CD4-positive, alpha-beta T cell treated with Interleukin-21 for 1 hour (primary cell): ENCODE measurements around the gene CACNA2D4.
A peak's percentile ranks its signal among the peaks of the same experiment; 100 is the strongest.

Experiments
- DNase-seq: peaks from one replicate; pipeline ENCODE4 v3.0.0-alpha.2; 2020

Gene CACNA2D4

DNA sequence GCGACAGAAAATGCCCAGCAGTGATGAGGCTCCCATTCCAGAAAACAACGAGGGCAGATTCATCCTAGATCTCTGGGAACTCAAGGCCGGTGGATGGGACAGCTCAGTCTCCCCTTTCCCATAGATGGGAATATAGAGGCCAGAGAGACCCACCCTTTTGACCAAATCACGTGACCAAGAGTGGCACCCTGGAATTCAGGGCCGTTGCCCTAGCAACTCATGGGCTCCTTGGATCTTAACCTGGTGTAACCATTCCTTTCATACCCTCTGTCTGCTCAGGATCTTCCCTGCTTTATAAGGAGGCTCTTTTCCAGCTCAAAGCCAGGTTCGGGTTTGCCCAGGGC, 106.5 kb downstream of the CACNA2D4 start:
- no peak for DNase-seq

DNA sequence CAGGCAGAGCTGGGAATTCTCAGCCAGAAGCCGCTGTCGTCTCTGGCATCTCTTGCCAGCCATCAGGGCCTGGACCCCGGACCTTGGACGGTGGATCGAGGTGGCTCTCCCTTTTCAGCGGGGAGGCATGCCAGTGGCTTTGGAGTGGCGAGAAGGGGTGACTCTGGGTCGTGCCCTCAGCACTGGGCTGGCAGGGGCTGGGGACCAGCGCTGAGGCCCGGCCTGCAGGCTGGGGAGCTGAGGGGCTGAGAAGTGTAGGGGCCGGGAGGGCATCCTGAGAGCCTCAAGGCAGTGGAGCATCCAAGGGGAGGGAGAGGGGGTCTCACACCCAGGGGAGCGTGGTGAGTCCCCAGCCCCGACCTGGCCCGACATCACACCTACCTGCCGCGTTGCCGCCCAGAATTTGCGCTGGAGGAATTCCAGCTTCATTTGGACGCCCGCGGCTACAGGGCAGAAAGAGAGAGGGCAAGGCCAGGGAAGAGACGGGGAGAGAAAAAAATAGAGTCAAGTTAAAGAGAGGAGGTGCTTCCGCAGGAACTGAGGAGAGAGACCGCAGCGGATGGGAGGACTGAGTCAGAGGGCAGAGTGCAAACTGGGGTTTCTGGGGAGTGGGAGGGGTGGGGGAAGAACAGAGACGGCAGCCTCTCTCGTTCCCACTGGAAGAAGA, 107.0 kb downstream of the CACNA2D4 start:
- peak; percentile 31 for DNase-seq

DNA sequence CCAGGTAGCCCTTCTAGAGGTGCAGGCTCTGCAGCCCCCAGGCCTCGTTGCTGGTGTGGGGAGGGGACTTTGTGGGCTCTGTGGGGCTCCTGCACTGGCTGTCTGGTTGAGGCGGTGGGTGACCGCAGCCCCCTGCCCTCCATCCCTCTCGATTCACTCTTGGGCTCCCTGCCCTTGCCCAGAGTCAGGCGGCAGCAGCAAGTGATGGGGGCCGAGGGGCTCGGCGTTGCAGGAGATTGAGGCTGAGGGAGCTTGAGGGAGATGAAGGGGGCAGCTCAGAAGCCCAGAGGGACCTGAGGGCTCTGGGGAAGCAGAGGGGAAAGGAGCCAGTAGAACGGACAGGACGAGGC, 107.5 kb downstream of the CACNA2D4 start:
- no peak for DNase-seq

DNA sequence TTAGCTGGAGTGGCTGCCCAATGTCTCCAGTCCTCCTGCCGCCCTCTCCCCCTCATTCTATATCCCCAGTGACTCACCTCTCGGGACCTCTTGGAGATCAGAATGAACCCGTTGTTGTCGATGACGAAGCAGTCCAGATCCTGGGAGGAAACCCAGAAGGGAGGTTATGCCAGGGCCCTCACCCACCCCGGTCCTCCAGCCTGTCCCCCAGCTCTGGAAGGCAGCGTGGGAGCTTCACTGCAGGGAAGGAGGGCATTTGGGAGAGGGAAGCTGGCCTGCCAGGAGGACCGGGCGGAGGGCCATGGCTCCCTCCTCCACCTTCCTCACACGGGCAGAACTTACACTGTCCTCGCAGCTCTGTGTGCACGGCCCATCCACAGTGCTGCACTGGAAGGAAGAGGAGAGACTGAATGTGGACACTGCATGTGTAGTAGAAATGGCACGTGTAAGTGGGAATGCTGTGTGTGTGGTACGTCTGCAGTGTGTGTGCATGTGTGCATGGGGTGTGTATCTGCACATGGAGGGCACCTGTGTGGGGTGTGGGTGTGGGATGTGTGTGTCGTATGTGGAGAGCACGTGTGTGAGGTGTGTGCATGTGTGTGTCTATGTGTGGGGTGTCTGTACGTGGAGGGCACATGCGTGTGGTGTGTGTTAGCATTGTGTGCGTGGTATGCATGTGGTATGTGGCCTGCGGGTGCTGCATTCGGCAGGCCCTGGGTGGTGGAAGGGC, 108.1 kb downstream of the CACNA2D4 start:
- DNase-seq, result no peak

DNA sequence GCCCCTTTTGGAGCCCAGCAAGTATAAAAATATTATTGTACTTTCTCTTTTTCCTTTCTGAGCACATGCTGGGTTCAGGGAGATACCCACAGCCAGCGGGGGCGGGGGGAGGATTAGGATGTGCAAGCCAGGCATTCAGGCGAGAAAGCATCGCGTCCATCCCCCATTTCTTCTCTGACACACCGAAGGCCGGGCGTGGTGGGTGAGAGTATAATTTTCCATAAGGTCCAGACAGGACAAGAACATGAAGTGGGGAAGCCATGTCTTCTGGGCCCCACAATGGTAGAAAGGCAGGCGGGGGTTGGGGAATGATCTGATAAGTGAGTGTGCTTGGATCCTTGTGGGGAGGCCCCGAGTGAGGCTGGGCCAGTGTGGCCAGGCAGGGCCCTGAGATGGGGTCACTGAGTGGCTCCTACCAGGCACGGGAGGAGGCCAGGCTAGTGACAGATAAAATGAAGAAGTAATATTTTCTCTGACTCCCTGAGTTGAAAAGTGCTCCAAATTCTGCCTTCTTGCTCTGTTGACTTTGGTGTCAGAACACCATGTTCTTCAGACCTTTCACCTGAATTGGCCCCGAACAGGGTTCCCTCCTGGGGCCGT, 108.8 kb downstream of the CACNA2D4 start:
- no peak for DNase-seq

DNA sequence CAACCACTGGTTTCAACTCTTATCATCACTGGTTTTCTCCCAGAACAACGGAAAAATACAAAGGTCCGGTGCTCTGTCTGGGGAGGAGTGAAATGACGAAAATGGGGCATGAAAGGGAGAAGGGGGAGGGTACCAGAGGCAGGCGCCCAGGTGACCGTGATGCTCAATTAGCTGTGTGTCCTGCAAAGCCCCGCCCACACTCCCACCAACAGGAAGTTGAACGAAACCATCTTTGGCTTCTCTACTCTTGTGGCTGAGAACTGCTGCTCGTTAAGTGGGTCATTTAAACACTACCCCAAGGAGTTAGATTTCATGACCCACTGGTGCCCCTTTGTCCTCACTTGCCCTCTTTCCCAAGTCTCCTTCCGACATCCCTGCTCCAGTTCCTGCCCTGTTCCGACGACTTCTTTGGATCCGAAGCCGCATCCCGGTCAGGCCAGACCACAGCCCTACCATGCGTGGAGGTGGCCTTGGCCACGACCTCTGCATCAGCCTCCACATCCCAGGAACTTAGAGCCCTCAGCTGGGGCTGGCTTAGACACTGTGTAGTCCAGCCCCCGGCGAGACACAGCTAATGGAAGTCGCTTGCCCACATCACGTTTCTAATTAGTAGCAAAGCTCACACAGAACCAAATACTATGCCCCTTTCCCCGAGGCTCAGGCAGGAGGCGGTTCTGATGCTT, 109.5 kb downstream of the CACNA2D4 start:
- DNase-seq, result peak; percentile 22

DNA sequence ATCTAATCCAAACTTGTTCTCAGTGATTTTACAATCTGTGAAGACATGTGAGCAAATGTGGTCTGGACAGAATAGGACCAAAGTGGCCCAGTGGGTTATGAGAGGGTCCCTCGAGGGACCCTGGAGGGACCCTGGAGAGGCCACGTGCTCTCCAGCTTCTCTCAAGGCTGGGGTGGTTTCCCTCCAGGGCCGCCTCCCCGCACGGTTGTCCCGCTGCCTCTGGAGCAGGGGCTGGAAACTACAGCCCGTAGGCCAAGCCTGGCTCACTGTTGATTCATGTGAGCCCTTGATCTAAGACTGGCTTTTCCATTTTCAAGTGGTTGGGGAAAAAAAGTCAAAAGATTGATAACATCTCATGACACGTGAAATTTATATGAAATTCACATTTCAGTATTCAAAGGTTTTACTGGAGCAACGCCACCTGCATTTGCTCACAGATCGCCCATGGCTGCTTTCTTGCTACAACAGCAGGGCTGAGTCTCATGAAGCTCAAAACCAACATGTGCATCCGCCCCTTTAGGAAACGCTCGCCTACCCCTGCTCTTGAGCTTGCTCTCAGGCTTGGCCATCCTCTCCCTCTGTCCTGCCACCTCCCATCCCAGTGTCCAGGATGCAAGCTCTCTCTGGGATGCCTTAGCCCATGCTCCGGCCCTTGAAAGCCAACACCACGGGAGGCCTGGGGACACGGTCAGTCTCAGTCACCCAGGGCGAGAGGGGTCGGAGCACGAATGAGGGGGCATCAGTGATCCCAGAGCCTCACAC, 110.2 kb downstream of the CACNA2D4 start:
- DNase-seq, result no peak

DNA sequence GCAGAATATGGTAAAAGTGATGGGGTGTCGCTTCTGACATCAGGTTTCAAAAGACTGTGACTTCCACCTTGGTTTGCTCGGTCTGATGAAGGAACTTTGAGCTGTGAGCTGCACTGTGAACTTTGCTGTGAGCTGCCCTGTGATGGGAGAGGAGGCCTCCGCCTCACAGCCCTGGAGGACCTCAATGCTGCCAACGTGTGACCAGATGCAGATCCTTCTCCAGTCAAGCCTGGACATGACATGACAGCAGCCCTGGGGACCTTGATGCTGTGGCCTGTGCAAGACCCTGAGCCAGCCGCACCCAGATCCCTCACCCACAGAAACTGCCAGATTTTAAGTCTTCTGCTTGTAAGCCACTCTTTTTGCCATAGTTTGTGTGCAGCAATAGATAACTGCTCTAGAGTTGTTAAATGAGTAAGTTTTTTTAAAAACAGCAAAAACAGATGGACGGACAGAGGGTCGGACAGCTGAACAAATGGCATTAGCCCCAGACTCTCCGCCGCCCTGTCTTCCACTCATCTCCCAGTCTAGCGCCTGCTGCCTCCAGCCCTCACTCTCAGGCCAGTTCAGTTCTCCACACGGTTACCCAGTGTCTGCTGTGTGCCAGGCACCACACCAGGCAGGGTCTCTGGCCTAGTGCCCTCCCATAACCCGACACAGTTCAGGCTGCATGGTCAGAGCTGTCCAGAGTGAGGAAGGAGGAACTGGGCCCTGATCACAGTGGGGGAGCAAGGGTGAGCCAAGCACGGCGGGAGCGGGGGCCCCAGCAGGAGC, 111.2 kb downstream of the CACNA2D4 start:
- no peak for DNase-seq

DNA sequence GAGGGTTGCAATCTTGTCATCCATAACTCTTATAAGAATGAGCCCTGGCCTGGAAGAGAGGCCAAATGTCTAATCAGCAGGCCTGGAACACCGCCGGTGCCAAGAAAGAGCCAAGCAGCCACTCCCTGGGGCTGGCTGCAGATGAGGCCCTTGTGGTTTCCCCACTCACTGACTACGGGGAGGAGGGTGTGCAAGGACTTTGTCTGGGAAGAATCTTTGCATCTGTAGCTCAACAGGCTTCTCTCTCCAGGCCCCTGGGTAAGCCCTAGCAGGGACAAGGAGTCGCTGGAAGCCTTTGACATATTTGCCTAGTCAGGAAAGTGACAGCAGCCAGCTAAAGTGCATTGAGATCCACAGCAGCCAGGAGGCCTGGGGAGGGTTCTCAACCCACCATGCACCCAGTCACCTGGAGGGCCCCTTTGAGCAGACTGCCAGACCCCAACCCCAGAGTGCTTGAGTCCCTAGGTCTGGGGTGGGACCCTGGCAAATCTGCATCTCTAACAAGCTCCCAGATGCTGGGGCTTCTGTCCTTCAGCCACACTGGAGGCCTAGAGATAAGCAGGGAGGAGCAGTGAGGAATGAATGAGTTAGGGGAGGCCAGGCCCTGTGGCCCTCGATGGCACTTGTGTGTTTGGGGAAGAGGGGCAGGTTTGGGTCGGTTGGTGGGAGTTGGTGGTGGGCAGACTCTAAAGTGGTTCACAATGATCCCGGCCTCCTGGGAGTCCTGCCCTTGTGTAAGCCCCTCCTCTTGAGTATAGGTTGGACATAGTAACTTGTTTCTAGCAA, 112.0 kb downstream of the CACNA2D4 start:
- no peak for DNase-seq

DNA sequence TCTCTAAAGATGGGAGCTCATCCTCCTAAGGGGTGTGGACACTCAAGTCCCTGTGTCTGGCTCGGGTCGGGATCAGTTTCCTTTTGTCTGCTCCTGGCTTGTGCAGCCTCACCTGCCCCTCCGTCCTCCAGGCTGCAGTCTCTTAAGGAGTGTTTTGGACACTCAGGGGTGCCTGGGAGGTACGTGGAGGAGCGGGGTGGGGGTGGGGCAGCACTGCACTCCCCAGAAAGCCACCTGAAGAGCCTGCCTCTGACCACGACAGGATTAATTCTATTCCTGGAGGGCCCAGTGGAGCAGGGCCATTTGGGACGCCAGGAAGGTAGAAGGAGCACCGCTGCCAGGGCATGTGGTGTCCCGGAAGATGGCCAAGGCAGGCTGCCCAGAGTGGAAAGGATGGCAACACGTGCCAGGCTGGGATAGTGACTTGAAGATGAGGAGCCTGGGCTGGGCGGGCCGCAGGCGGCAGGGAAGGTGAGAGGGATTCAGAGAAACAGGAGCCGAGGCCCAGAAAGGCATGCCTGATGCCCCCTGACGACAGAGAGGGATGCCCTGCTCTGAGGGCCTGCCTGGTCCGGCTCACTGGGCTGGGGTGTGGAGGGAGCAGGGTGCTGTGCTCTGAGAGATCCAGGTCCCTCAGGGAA, 112.9 kb downstream of the CACNA2D4 start:
- DNase-seq, result no peak

DNA sequence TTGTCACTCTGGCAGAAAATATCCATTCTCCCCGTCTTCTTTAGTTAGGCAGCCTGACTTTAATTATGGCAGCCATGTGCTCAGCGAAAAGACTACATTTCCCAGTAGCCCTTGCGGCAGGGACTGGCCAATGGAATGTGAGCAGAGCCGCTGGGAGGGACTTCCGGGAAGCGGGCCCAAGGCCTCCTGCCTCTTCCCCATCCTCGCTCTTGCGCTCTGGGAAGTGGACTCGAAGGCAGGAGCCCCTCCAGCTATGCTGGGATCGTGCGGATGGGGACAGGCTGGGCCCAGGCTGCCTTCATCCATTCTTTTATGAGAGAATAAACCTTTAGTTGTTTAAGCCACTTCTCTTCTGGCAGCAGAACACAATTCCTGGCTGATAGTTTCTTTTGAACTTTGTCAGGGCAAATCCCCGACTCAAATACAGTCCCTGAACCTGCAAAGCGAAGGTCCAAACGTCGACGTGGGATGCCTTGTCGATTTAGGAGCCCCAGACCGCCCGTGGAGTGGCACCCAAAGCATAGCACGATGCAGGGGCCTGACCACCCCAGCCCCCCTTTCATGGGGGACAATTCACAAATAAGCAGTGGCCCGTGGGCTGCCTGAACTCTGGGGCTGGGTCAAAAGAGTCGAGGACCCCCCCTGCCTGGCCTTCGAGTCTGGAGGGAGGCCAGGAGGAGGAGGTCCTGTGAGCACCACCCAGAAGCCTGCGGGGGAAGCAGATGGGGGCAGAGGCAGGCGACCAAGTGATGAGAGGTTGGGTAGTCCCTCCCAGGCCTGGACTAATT, 113.7 kb downstream of the CACNA2D4 start:
- DNase-seq, result peak; percentile 91

DNA sequence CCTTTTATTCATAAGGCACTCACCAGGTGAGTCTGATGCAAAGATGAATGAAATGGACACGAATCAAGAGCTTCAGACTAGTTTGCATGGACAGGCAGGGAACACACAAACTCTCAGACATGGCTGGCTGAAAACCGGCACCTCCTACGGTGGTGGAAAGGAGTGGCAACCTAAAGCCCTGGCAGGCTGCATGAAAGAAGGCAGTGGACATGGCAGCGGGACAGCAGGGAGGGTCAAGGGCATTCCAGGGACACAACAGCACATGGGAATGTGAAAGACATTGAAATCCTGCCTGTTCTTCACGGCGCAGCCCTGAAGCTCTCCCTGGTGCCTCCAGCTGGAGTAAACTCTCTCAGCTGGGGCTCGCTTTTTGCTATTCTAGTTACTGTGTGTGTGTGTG, 114.7 kb downstream of the CACNA2D4 start:
- DNase-seq, result no peak

DNA sequence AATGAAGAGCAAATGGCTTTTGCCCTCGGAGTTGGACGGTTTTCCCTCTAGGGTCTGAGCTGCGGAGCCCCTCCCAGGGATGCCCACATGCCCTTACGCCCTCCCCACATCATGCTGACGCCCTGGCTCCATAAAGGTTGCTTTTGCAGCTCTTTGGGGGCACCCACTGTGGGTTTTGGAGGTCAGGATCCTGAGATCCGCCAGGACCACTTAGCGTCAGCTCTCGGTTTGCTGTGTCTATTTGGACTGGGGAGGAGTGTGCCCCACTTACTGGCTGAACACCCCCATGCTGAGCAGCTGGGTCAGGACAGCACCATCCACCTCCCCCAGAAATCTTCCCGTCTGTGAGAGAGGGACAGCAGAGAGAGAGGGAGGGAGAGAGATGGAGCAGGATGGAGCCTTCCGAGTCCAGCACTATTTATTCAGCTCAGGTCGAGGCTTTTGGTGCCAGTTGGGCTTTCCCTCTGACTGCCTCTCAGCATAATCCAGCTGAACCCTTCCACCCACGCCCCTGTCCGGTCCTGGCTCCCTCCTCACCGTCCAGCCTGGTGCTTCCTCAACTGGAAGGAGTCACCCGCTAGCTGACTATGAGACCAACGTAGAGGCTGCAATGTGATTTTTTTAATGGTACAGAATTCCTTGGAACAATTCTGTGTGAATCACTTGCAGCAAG, 117.0 kb downstream of the CACNA2D4 start:
- DNase-seq, result no peak

DNA sequence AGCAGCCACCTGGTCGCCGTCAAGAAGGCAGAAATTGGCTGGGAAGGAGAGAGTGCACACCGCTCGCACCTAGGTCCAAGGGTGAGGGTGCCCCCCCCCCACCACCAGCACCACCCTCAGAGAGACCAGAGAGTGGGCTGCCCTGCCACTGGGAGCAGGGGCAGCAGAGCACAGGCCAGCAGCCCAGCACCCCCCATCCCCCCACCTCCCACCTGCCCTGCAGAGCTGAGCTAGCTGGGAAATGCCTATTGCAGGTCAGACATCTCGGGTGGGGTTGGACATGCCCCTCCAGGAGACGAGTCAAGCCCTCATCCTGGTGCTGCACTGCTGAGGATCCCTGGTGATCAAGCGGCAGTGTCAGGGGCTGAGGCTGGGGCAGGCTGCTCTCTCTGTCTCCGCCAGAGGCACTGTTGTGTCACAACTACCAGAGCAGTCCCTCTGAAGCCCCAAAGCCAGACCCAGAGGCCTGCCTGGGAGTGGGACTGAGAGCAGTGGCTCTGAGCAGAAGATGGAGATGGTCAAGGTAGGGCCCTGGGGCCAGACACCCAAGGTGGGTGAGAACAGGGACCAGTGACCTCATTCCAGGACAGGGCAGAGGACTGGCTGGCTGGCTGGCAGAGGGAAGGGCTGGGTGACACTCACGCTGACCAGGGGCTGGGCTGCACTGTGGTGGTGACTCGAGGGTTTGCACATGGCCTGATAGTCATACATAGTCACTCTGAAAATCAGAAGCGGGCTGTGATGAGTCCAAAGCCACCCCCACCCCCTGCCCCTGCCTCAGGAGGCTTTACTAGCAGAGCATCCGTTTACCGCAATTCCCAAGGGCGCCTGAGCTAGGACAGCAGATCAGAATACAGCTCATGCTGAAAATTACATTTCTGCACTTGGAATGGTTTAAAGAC, 117.8 kb downstream of the CACNA2D4 start:
- DNase-seq, result no peak

DNA sequence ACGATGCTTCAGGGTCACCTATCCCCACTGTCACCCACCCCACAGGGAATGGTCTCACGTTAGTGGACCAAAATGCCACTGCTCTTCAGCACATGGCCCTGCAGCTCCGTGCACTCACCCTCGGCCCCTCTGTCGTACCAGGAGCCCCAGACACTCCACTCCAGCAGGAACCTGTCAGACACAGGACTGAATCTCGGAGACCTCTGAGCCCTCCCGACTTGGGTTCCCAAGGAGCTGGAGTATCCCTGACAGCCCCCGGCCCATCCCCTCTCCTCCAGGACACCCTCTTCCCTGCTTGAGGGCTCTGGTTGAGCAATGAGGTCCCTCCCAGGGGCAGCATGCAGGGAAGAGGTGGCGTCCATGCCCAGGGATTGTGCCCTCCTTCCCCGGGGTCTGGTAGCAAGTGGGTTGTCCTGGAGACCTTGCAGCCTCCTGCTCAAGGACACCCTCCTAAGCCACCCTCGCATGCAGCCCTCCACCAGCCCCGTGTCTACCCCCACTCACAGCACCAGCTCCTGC, 118.5 kb downstream of the CACNA2D4 start:
- no peak for DNase-seq

DNA sequence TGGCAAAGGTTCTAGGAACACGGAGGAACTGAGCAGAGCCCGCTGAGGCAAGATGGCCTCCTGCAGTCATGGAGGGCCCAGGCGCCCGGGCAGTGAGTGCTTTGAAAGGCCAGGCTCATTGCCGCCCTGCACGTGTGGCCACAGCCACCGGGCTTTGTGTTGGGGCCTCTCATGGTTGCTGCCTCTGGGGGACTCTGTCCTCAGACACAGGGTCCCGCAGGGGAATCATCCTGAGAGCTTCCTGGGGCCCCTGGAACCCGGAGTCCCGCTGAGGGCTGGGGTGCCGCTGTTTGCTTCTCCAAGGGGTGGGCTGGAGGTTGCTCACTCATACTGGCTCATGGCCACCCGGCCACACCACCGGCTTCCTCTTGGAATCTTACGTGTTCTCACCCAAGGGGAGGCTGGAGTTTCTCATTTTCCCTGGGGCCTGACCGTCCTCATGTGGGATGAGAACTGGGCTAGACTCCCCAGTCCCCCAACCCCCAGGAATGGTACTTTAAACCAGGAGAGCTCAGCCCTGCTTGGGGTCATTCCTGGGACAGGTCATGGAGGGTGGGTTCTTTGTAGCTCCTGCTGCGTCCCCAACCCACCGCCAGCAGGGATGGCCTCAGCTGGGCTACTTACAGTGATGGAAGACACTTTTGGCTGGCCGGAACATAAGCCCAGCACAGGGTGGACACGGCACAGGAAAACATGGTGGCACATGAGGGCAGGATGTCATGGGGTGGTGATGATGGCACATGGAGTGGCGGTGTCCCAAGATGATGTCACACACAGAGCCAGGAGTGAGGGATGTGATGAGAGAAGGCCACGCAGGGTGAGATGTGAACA, 119.2 kb downstream of the CACNA2D4 start:
- DNase-seq, result no peak

DNA sequence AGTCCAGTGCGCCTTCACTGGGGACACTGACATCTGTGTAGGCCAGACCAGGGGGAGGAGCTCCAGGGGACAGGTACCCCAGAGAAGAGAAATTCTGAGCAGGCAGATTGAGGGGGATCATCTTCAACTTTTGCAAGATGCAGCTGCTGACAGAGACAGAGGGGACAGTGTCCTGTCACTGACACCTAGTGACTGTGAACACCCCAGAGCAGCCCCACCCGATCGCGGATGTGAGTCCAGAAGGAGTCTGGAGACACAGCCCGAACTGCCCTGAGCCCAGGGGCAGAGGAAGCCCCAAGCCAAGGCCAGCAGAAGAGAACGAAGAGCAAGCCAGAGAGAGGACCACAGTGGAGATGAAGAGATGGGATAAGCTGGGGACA, 119.8 kb downstream of the CACNA2D4 start:
- DNase-seq, result no peak
